Osteoblast (primary cell): Measurements from ENCODE around the gene MDM2. TPM values are rescaled to one million over a fixed set of nuclear protein-coding genes. Genes with fewer than 3 reads are reported as not detected.

Source experiments
- DNase-seq: peaks from one replicate; pipeline ENCODE4 v3.0.0; 2011; ENCODE audit warnings: low spot score, mixed read lengths; ENCODE audit not compliant: insufficient read length; ENCODE audit errors: missing footprints
- H2AFZ ChIP-seq: 2 replicates; pipeline ENCODE4 v1.6.0; 2011; ENCODE audit warnings: mild to moderate bottlenecking, low read length
- H3K27ac ChIP-seq: 2 replicates; pipeline ENCODE4 v1.5.1; 2011; ENCODE audit warnings: mild to moderate bottlenecking, low read depth, low read length, moderate library complexity
- H3K27me3 ChIP-seq: 2 replicates; pipeline ENCODE4 v1.6.0; 2012; ENCODE audit warnings: mild to moderate bottlenecking, control low read depth, inconsistent platforms, low read length, moderate library complexity; ENCODE audit not compliant: insufficient read depth
- H3K36me3 ChIP-seq: 2 replicates; pipeline ENCODE4 v1.5.1; 2011; ENCODE audit warnings: mild to moderate bottlenecking, low read length, control low read depth, moderate library complexity; ENCODE audit not compliant: insufficient read depth
- H3K4me1 ChIP-seq: 2 replicates; pipeline ENCODE4 v1.5.1; 2011; ENCODE audit warnings: mild to moderate bottlenecking, low read length, control low read depth, moderate library complexity; ENCODE audit not compliant: insufficient read depth
- H3K4me2 ChIP-seq: 2 replicates; pipeline ENCODE4 v1.6.0; 2011; ENCODE audit warnings: mild to moderate bottlenecking, low read length; ENCODE audit not compliant: insufficient read depth
- H3K4me3 ChIP-seq: fragments of 200-600 bp; sonication (generic); 3 replicates; pipeline ENCODE4 v1.5.1; 2012; ENCODE audit warnings: mild to moderate bottlenecking, low read length, inconsistent platforms; ENCODE audit not compliant: insufficient read depth
- H3K79me2 ChIP-seq: 2 replicates; pipeline ENCODE4 v1.6.0; 2012; ENCODE audit warnings: mild to moderate bottlenecking, low read length, control low read depth, inconsistent platforms; ENCODE audit not compliant: insufficient read depth
- H3K9me3 ChIP-seq: 2 replicates; pipeline ENCODE4 v1.5.1; 2011; ENCODE audit warnings: low read depth, low read length, control low read depth
- H4K20me1 ChIP-seq: 2 replicates; pipeline ENCODE4 v1.6.0; 2012; ENCODE audit warnings: mild to moderate bottlenecking, low read length, control low read depth; ENCODE audit not compliant: insufficient read depth
- total RNA-seq: library from RNA; depleted of rRNA; stranded (reverse); fragments of >200 nt; gene quantifications from 2 replicates; pipeline ENCODE4 v1.2.3, GENCODE V29; 2012
- TF ChIP-seq, protein P1 (sequence below): IDR thresholded peaks from 2 replicates; pipeline ENCODE4 v1.5.1; 2011; ENCODE audit warnings: mild to moderate bottlenecking, low read depth, low read length, moderate library complexity; ENCODE audit errors: extremely low read depth

The MDM2 gene
- total RNA-seq, 1 donor, result 225 TPM

GRCh38 chr12:68772714-68773113 is 35.3 kb upstream of the MDM2 start:
- H3K79me2 ChIP-seq, result no peaks in the 10 kb centered on the region
- H3K4me1 ChIP-seq, result no peaks in the 10 kb centered on the region
- TF ChIP-seq, protein P1, sequence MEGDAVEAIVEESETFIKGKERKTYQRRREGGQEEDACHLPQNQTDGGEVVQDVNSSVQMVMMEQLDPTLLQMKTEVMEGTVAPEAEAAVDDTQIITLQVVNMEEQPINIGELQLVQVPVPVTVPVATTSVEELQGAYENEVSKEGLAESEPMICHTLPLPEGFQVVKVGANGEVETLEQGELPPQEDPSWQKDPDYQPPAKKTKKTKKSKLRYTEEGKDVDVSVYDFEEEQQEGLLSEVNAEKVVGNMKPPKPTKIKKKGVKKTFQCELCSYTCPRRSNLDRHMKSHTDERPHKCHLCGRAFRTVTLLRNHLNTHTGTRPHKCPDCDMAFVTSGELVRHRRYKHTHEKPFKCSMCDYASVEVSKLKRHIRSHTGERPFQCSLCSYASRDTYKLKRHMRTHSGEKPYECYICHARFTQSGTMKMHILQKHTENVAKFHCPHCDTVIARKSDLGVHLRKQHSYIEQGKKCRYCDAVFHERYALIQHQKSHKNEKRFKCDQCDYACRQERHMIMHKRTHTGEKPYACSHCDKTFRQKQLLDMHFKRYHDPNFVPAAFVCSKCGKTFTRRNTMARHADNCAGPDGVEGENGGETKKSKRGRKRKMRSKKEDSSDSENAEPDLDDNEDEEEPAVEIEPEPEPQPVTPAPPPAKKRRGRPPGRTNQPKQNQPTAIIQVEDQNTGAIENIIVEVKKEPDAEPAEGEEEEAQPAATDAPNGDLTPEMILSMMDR, result no peak
- H3K4me2 ChIP-seq, result no peak overlapping the region
- no peaks in the 10 kb centered on the region for H3K36me3 ChIP-seq
- H3K9me3 ChIP-seq, result no peaks in the 10 kb centered on the region
- DNase-seq, result no peak
- H2AFZ ChIP-seq, result no peak overlapping the region
- no peaks in the 10 kb centered on the region for H3K27me3 ChIP-seq
- H4K20me1 ChIP-seq, result no peaks in the 10 kb centered on the region
- H3K4me3 ChIP-seq, result no peak overlapping the region
- H3K27ac ChIP-seq, result no peak overlapping the region

GRCh38 chr12:68773582-68773981 is 34.4 kb upstream of the MDM2 start:
- Histone ChIP-seq H3K27me3 (no peaks in the 10 kb centered on the region), H3K4me3 (no peak overlapping the region), H3K36me3 (no peaks in the 10 kb centered on the region), H3K9me3 (no peaks in the 10 kb centered on the region), H3K4me2 (no peak overlapping the region), H3K79me2 (no peaks in the 10 kb centered on the region), H4K20me1 (no peaks in the 10 kb centered on the region), H3K4me1 (no peaks in the 10 kb centered on the region), H2AFZ (no peak overlapping the region), H3K27ac (no peak overlapping the region)
- DNase-seq, result no peak
- TF ChIP-seq, protein P1, result no peak

- TF ChIP-seq, protein P1, result no peak
These were observed 32.8 kb upstream of the MDM2 start for GRCh38 chr12:68775121-68775630.

DNA sequence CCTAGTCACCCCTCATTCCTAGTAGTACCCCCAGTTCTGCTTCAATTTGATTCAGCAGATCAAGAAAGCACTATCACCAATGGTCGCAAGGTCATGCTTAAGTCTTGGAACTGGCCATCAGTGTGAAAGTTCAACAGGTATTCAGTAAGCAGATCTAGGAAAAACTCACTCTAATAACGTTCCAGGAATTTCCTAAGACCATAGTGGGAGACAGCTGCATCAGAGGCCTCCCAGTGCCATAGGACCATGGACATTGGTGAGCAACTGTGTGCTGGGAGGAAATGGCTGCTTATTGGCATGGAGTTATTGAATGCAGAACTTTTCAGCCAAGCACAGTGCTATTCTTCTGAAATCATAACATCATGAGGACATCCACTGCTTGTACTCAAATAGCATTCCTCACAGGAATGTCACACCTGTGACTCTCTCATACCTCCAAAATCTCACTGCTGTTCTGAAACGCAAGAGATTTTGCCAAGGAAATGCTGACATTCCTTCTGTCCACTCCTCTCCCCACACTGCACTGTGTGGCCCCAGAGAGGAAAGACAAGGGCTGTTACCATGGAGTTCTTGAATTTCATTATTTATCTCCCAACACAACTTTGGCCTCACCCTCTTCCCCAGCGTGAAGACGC is 30.9 kb upstream of the MDM2 start:
- Histone ChIP-seq H3K9me3 (no peaks in the 10 kb centered on the region), H3K36me3 (no peaks in the 10 kb centered on the region), H4K20me1 (no peaks in the 10 kb centered on the region), H3K4me3 (no peak overlapping the region), H3K27me3 (no peaks in the 10 kb centered on the region), H3K27ac (no peak overlapping the region), H3K79me2 (no peaks in the 10 kb centered on the region), H2AFZ (no peak overlapping the region), H3K4me2 (no peak overlapping the region), H3K4me1 (no peaks in the 10 kb centered on the region)
- TF ChIP-seq, protein P1, result no peak
- DNase-seq, result no peak

More at GRCh38 chr12:68775121-68775630, 32.8 kb upstream of the MDM2 start:
- no peak overlapping the region for H2AFZ ChIP-seq
- no peaks in the 10 kb centered on the region for H3K79me2 ChIP-seq
- H3K27ac ChIP-seq, result no peak overlapping the region
- no peak overlapping the region for H3K4me3 ChIP-seq
- no peak for DNase-seq
- no peaks in the 10 kb centered on the region for H3K4me1 ChIP-seq
- H4K20me1 ChIP-seq, result no peaks in the 10 kb centered on the region
- H3K36me3 ChIP-seq, result no peaks in the 10 kb centered on the region
- no peaks in the 10 kb centered on the region for H3K9me3 ChIP-seq
- H3K4me2 ChIP-seq, result no peak overlapping the region
- H3K27me3 ChIP-seq, result no peaks in the 10 kb centered on the region
